Bronchial epithelial cell (primary cell): Measurements from ENCODE around the gene TARS3. TPM values are rescaled to one million over a fixed set of nuclear protein-coding genes. Genes with fewer than 3 reads are reported as not detected.

ENCODE experiments used
- DNase-seq: peaks from one replicate; pipeline ENCODE4 v3.0.0-alpha.2; 2010; ENCODE audit warnings: low read depth
- FAIRE-seq: peaks from 2 replicates; lab custom pipeline; 2011; peaks lifted over from hg19 to GRCh38; lab: Jason Lieb, UNC
- H3K27me3 ChIP-seq: 2 replicates; pipeline ENCODE4 v1.5.1; 2011; ENCODE audit warnings: low read length; ENCODE audit not compliant: control insufficient read depth, insufficient read depth
- H3K36me3 ChIP-seq: 2 replicates; pipeline ENCODE4 v1.5.1; 2011; ENCODE audit warnings: low read length; ENCODE audit not compliant: control insufficient read depth, insufficient read depth
- H3K4me3 ChIP-seq: 2 replicates; pipeline ENCODE4 v1.5.1; 2011; ENCODE audit warnings: mild to moderate bottlenecking, low read depth, low read length, control low read depth
- total RNA-seq: library from RNA; depleted of rRNA; stranded (reverse); fragments of >200 nt; gene quantifications from 2 replicates; pipeline ENCODE4 v1.2.1, GENCODE V29; 2014
- TF ChIP-seq, protein P1 (sequence below): IDR thresholded peaks from 2 replicates; pipeline ENCODE4 v1.5.1; 2011; ENCODE audit warnings: mild to moderate bottlenecking, moderate library complexity, low read length, control low read depth, inconsistent platforms; ENCODE audit not compliant: insufficient read depth, severe bottlenecking

Gene TARS3
- total RNA-seq, 1 donor from 2014 or later = 11.1 TPM

DNA sequence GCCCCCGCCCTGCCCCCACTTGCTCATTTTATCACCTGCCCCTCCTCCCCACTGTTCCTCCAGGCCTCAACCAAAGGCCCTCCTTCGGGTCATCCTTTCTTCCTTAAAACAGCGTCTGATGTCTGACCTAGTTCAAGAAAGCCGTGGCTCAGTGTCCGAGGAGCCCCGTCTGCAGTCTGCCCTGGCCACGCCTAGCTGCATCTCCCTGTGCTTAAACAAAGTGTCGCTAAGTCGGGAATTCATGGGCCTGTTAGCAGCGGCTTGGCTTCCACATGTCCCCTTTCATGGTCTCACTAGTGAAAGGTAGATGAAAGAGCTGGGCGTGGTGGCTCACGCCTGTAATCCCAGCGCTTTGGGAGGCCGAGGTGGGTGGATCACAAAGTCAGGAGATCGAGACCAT lies 113.3 kb downstream of the TARS3 start:
- DNase-seq (no peak), FAIRE-seq (no peak)
- H3K36me3 ChIP-seq = no peaks in the 10 kb centered on the region
- no peak overlapping the region for H3K4me3 ChIP-seq
- peaks cover 2% of the 10 kb centered on the region for H3K27me3 ChIP-seq
- TF ChIP-seq, protein P1, sequence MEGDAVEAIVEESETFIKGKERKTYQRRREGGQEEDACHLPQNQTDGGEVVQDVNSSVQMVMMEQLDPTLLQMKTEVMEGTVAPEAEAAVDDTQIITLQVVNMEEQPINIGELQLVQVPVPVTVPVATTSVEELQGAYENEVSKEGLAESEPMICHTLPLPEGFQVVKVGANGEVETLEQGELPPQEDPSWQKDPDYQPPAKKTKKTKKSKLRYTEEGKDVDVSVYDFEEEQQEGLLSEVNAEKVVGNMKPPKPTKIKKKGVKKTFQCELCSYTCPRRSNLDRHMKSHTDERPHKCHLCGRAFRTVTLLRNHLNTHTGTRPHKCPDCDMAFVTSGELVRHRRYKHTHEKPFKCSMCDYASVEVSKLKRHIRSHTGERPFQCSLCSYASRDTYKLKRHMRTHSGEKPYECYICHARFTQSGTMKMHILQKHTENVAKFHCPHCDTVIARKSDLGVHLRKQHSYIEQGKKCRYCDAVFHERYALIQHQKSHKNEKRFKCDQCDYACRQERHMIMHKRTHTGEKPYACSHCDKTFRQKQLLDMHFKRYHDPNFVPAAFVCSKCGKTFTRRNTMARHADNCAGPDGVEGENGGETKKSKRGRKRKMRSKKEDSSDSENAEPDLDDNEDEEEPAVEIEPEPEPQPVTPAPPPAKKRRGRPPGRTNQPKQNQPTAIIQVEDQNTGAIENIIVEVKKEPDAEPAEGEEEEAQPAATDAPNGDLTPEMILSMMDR = no peak

DNA sequence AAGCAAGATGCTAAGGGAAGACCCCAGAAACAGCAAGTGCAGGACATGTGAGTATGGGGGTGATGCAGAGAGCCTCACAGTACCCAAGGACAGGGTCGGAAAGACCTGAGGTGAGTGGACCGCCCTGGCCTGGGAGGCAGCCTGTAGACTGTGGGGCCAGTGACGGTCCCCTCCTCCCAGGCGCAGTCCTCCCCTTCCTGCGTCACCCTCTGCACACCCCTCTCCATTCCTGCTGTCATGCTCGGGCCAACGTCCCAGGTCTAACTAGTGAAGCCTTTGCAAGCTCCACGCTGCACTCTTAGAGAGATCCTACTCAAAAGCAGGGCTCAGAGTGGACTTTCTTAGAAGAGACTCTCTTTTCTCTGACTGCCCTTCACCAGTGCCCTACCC lies 113.7 kb downstream of the TARS3 start:
- H3K4me3 ChIP-seq = no peak overlapping the region
- DNase-seq = no peak
- TF ChIP-seq, protein P1 = no peak
- FAIRE-seq = no peak
- H3K36me3 ChIP-seq = no peaks in the 10 kb centered on the region
- H3K27me3 ChIP-seq = peaks cover 2% of the 10 kb centered on the region

DNA sequence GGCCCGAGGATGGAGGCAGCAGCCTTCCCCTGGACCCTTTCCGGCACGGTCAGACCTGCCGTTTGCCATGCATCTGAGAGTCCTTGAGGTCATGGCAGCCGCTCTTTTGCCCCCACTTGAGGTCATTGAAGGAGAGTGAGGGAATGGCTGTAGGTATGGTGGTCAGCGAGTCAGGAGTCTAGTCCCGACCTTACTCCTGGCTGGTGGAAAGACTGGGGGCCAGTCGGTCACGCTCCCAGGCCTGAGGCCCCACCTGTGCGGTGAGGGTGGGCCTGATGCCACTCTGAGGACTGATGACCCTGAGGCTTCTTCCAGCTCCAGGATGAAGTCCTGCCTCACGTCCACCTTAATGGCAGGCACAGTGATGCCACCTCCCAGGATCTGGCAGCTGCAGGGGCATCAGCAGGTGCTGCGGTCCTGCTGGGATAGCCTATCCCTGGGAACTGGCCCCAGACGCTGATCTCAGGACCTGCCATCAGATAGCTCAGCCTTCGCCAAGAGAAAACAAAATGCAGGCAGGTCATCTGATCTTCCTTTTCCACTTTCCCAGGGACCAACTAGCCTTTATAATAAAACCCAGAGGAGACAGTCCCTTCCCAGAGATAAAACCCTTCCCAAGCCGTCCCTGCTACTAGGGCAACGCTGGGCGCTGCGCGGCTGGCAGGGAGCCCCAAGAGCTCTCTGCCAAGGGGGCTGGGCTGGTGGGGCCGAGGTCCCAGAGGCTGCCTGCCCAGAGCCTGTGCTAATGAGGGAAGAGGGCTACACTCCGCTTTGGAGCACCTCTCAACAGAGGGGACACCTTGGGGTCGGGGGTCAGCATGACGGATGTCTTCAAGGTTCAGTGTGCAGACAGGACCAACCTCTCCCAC lies 114.3 kb downstream of the TARS3 start:
- FAIRE-seq = no peak
- Histone ChIP-seq H3K36me3 (no peaks in the 10 kb centered on the region), H3K4me3 (no peak overlapping the region), H3K27me3 (no peaks in the 10 kb centered on the region)
- no peak for DNase-seq
- TF ChIP-seq, protein P1 = no peak

DNA sequence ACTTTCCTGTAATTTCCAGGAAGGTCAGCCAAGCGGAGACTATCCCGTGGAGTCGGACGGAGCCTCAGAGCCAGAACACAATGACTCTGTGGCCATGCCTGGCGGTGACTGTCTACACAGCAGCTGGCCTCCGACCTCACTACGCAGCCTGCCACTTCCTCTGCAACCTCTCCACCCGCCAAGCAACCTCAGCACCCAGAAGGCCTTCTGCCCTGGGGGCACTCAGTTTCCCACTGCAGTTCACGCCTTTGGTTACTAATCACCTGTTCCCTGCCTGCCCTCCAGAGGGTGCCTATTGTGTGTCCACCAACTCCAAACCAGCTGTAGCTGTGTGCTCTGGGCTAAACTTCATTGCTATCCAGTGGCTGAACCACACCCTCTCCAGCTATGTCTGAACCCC lies 116.1 kb downstream of the TARS3 start:
- Histone ChIP-seq H3K27me3 (no peaks in the 10 kb centered on the region), H3K36me3 (no peaks in the 10 kb centered on the region), H3K4me3 (no peak overlapping the region)
- FAIRE-seq (no peak), DNase-seq (no peak)
- TF ChIP-seq, protein P1 = no peak

DNA sequence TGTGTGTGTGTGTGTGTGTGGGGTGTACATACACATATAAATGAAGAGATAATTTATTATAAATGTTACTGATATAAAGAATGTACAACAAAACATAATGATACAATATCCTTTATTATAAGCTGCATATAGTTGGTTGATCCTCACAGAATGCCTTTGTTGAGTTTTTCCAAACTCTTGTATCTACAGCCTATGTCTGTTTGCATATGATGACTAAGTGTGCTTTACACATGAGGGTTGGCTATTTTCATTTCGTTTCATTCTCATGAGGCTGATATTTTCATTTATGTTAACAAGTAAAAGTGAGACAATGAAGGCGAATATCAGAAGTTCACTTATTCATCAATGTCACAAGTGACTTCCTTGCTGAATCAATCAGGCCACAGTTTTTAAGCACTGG lies 117.2 kb downstream of the TARS3 start:
- TF ChIP-seq, protein P1 = no peak
- Histone ChIP-seq H3K4me3 (no peak overlapping the region), H3K36me3 (no peaks in the 10 kb centered on the region), H3K27me3 (no peaks in the 10 kb centered on the region)
- no peak for DNase-seq
- FAIRE-seq = no peak
